ENCODE data around the gene PLD1.

PLD1 gene

GRCh38 chr3:171745577-171746319 lies 64.5 kb downstream of the PLD1 start:
- no peak for DNase-seq (ENCODE audit: low read depth)

GRCh38 chr3:171744158-171744741 lies 66.0 kb downstream of the PLD1 start:
- DNase-seq (ENCODE audit: low read depth) = no peak

- DNase-seq (ENCODE audit: low read depth) = no peak
Observed at GRCh38 chr3:171743327-171744157, 66.7 kb downstream of the PLD1 start.

- no peak for DNase-seq (ENCODE audit: low read depth)
Observed at GRCh38 chr3:171741377-171741776, 68.9 kb downstream of the PLD1 start.

GRCh38 chr3:171736556-171736955 lies 73.7 kb downstream of the PLD1 start:
- no peak for DNase-seq (ENCODE audit: low read depth)

GRCh38 chr3:171733561-171733960 lies 76.7 kb downstream of the PLD1 start:
- no peak for DNase-seq (ENCODE audit: low read depth)

GRCh38 chr3:171732756-171733155 lies 77.5 kb downstream of the PLD1 start:
- DNase-seq (ENCODE audit: low read depth) = no peak

- no peak for DNase-seq (ENCODE audit: low read depth)
Observed at GRCh38 chr3:171731691-171732090, 78.6 kb downstream of the PLD1 start.

GRCh38 chr3:171729452-171730334 lies 80.6 kb downstream of the PLD1 start:
- no peak for DNase-seq (ENCODE audit: low read depth)

- no peak for DNase-seq (ENCODE audit: low read depth)
Observed at GRCh38 chr3:171727288-171727687, 83.0 kb downstream of the PLD1 start.

- no peak for DNase-seq (ENCODE audit: low read depth)
Observed at GRCh38 chr3:171718493-171719185, 91.6 kb downstream of the PLD1 start.

- DNase-seq (ENCODE audit: low read depth) = no peak
Observed at GRCh38 chr3:171715155-171715554, 95.1 kb downstream of the PLD1 start.

- DNase-seq (ENCODE audit: low read depth) = no peak
Observed at GRCh38 chr3:171712171-171712938, 97.9 kb downstream of the PLD1 start.

GRCh38 chr3:171711461-171712170 lies 98.7 kb downstream of the PLD1 start:
- no peak for DNase-seq (ENCODE audit: low read depth)

- DNase-seq (ENCODE audit: low read depth) = no peak
Observed at GRCh38 chr3:171710359-171710758, 99.9 kb downstream of the PLD1 start.

- DNase-seq (ENCODE audit: low read depth) = no peak
Observed at GRCh38 chr3:171704814-171705213, 105.5 kb downstream of the PLD1 start.

- no peak for DNase-seq (ENCODE audit: low read depth)
Observed at GRCh38 chr3:171704002-171704401, 106.3 kb downstream of the PLD1 start.

GRCh38 chr3:171703144-171703543 lies 107.1 kb downstream of the PLD1 start:
- DNase-seq (ENCODE audit: low read depth) = no peak

- no peak for DNase-seq (ENCODE audit: low read depth)
Observed at GRCh38 chr3:171700653-171701052, 109.6 kb downstream of the PLD1 start.

GRCh38 chr3:171700157-171700556 lies 110.1 kb downstream of the PLD1 start:
- no peak for DNase-seq (ENCODE audit: low read depth)

Measured in T follicular helper cell (primary cell).